NCI-H226 (cell line): ENCODE data around the gene UFC1.

ENCODE experiments used
- DNase-seq: peaks from one replicate; pipeline ENCODE4 v3.0.0-alpha.2; 2015

Gene UFC1

DNA sequence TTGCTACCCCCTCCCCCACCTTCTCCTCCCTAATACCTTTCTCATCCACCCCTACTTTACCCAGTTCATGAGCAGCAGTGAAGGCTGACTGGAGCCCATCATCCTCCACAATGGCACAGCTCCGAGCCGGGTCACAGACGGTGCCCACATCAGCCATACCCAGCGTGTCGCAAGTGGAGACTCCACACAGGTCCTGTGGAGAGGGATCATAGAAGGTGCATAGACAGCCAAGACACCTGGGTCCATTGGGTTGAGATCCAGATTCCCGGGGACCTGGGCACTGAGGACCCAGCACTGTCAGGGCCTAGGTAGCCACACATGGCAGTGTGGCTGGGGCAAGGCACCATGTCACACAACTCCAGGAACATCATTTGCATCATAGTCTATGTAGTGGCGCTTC lies 42.3 kb downstream of the UFC1 start:
- DNase-seq, result no peak

DNA sequence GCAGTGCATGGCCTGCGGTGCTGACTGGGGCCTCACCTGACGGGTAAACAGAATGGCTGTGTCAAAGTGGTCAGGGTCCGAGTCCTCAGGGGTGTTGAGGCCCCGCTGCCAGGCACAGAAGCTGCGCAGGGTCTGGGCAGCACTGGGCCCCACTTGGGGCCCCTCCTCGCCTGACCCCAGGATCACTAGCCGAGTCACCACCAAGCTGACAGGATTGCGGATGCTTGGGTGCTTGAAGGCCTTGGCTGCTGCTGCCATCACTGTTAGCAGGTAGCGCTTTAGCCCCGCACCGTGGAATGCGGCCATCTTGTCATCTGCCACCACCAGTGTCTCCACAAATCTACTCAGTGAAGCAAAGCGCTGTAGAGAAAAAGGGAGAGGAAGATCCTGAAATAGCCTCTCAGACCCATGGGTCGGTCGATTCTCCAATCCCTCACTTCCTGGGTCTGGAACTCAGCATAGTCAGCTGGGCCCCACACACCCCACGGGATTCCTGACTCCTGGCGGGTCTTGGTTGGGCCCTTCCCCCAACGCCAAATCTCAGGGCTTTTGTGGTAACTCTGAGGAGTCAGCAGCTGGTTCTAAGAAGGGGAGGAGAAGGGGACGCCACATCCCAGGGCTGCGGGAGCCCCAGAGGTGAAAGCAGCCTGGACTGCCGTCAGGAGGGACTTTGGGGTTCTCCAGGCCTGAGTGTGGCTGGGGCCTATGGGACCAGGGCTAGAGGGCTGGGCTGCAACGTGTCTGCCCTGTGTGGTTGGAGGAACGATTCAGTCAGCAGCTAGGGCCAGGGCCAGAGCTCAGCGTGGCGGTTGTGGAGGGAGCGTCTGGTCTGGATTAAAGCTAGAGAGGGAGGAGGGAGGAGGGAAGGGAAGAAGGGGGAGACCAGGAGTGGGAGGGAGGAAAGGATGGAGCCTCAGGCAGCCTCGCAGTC lies 43.0 kb downstream of the UFC1 start:
- DNase-seq, result no peak

DNA sequence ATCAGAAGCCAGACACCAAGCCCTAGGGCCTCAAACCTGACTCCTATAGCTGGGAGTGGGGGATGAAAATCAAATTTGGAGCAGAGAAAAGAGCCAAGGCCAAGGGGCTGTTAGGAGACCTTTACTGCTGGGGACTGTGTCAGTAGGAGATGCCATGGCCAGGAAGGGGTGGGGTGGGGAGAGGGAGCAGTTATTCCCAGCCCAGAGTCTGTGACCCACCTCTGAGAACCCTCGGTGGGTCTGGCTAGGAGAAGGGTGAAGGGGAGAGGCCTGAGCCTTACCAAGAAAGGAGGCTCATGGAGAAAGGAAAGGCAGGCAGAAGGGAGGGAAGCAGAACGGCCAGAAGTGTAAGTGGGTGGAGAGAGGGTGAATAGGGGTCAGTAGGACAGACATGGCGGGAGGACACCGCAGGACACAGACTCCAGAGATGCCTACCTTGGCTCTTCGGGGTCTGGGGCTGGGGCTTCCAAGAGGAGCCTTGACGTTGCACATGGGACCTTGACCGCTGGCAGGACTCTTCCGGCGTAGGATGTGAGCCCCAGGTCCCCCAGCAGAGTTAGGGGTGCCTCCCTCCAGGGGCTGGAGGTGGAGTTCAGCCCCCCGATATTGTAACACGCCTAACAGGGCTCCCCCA lies 43.9 kb downstream of the UFC1 start:
- DNase-seq, result no peak

DNA sequence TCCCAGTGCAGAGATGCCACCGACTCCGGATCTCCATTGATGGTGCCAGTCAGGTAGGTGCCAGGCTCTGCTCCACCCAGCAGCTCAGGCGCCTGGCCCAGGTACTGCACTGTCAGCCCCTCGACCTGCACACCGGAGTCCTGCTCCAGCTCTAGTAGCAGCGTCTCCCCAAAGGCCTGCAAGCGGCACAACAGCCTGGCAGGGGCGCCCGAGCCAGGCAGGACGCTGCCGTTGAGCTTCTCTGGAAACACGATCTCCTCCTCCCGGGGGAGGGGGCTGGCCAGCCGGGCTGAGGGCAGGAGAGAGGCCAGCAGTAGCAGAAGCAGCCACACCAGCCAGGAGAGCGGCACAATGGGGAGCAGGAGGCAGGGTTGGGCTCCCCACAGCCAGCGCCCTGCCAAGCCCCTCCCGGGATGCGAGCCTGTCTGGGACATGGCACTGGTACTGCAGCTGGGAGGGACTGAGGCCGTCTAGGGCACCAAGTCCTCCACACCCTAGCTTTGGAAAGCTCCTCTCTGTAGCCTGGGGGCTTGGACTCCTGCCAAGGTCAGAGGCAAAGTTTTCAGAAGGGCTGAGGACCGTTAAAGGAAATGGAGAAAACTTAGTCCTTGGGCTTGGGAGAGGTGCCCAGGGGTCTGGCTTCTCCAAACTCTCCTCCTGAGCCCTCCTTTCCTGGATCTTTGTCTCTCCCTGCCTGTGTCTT lies 44.6 kb downstream of the UFC1 start:
- no peak for DNase-seq

DNA sequence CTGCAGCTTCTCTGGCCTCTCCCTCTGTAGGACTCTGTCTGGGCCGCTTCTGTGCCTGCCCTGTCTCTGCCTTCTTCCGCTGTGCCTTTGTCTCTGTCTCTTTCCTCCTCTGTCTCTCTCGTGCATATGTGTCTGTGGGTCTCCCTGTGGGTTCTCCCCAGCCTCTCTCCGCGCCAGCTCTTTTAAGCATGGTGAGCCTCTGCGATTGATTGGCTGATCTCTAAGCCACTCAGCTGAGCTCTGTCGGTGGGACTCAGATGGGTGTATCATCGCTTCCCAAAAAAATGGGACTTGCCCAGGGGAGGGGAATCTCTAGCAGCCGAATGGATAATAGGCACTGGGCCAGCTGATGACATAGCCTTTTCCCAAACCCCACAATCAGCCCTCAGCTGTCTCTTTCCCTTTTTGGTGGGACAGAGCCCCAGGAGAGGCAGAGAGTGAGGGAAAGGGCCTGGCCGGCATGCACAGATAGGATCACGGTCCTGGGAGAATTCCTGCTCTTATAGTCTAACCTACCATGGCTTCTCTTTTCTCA lies 45.2 kb downstream of the UFC1 start, which contains the start of gene ADAMTS4:
Gene ADAMTS4, minus strand, starts transcription at position 158 of the 535 bp plus-strand sequence. CDS start 427 bp downstream, outside the sequence.
- no peak for DNase-seq

DNA sequence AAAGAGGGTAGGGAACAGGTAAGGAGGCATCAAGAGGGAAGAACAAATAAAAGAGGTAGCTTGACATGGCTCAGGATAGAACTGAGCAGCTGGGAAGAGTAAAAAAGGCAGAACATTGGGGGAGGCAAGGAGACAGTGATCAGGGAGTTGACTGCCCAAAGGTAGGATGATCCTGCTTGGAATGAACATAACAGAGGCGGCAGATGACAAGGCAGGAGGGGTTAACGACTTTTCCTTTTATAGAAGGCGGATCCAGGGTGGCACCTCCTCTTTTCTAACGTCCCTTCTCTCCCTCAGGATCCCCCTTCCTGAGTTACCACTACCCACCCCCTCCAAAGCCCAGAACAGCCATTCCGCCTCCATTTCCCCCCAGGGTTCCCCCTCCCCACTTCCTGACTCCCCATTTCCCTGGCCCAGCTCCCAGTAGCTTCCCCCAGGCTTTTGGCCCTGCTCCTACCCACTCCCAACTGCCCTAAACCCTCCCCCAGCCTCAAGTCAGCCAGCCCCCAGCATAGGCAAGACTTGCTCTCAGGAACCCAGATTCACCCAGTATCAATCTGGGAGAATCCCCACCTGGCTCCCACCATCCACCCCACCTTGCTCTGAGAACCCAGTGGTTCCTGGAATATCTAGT lies 45.8 kb downstream of the UFC1 start:
- DNase-seq, result no peak

DNA sequence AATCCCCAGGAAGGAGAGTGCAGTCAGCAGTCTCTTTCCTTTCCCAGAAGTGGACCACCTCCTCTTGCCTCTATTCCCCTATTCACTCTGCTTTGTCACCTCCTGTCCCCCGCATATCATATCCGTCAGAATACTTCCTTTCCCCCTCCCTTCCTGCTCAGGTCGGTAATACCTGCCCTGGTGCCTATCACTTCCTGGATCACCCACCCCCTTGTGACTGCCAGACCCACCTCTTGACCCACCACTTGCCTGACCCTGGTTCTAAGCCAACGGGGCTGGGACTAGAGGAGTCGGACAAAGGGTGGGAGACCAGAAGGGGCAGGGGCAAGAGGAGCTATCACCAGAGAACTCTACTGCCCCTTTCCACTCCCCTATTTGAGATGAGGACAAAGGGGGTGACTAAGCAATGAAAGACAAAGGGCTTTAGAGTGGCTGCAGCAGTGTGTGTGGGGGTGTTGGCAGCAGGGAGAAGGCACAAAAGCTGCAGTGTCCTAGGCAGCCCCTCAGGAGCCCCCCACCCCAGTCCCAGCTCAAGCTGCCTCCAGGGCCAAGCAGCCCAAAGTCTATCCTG lies 46.7 kb downstream of the UFC1 start:
- no peak for DNase-seq

DNA sequence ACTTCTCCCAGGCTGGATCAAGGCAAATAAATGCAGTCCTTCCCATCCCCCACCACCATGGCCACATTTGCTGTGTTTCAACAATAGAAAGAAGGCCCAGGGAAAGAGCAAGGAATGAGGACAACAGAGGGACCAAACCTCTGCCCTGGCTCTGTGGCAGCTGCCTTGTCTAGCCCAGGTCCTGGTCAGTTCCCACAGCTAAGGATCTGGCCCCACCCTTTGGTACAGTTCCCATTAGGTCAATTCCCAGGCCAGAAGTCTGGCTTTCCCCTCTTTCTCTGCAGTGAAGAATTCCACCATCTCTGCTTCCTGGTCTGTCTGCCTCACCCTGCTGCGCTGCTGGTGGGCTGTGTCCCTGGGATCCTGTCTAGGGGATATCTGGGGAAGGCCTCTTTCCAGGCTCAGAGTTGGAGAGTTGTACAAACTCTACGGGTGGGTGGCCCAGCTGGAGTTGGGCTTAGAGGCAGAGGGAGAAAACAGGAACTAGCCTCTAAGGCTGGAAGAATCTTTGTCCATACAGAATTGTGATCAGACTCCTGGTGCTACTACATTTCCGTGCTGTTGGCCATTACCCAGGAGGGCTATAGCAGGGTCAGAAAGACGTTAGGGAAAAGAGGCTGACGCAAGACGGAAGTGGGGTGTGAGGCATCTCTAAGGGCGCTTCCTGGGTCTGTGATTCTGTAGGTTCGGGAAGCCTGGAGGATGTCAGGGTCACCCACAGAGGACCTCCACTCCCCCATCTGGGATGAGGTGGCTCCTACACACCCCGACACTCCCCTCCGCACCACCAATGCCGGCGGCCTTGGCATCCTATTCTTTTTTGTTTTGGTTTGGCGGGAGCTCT lies 47.4 kb downstream of the UFC1 start:
- DNase-seq, result peak; percentile 82

DNA sequence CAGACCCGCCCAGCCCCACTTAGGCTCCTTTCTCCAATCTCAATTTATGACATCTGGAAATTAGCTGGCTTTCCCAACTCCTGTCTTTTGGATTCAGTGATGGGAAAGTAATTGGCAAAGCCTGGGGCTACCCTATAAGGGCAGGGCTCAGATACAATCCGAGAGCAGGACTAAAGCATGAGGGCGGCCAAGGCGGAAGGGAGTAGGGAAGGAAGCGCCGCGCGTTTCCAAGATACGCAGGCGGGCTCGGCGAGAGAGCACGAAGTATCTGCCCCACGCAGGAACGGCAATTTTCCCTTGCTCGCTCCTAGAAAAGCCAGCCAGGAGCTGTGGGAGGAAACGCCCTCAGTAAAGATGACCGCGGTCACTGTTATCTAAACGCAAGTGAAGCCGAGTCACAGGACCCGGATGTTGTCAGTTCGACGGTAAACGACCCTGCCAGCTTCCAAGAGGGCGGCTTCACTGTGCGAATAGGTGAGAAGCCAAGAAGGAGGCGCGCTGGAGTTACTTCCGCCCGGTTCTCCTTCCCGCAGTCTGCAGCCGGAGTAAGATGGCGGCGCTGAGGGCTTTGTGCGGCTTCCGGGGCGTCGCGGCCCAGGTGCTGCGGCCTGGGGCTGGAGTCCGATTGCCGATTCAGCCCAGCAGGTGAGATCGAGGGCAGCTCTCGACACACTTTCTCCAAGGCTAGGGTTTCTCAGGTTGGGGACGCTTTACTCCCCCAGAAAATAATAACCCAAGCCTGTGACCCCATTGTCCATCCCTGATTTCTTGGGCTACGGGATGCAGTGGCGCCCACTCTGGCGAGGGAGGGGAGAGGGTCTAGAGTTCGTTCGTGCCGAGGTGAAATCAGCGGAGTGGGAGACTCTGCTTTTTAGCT lies 48.3 kb downstream of the UFC1 start, which contains the start of gene NDUFS2:
Gene NDUFS2, plus strand, starts transcription at position 532 of the 877 bp plus-strand sequence. Its CDS starts 19 bp downstream, at position 551.
- DNase-seq, result peak; percentile 99

DNA sequence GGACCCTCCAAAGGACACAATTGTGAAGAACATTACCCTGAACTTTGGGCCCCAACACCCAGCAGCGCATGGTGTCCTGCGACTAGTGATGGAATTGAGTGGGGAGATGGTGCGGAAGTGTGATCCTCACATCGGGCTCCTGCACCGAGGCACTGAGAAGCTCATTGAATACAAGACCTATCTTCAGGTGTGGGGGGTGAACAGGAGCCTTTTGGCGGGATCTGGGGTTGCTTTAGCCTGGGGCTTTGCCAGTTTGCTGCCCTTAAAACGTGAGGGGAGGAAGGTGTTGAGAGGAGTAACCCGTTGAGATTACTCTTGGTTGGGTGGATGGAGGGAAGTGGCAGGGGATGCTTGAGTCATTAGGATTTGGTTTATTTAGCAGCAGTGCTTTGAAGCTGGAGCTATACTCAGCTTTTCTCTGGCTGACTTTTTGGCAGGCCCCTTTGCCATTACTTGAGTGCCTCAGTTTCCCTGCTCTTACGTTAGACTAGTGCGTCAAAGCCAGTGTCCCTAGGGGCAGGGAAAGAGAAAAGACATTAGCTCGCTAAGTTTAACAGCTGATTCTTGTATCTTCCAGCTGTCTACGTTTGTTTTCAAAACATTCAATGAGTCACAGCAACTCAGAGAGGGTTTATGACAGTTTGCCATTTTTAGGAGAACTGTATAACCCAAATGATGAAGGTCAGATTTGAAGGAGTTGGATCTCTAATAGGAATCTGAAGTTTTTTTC lies 52.8 kb downstream of the UFC1 start:
- no peak for DNase-seq

DNA sequence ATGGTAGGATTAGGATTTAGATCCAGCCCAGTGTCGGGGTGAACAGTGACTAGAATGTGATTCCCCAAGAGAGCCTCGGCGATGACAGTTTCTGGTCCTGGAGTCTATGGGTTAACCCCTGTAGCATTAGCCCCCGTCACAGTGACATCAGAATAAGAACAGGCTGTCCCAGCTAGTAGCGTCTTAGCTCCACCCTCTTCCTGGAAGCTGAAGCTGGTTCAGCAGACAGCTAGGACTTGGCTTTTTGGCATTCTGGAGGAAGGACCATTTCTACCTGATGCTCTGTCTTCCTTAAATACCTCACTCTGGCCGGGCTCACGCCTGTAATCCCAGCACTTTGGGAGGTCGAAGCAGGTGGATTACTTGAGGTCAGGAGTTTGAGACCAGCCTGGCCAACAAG lies 53.4 kb downstream of the UFC1 start:
- no peak for DNase-seq
